Epidermal melanocyte (primary cell): ENCODE data around the gene PEX19.
"Not testable (repeated sequence)": the region's sequence is repeated elsewhere in the genome, so short reads cannot be mapped to it uniquely, and the experiment has no call there.

Experiments
- DNase-seq: peaks from one replicate; pipeline ENCODE4 v3.0.0; 2011; ENCODE audit warnings: low spot score; ENCODE audit not compliant: insufficient read length

Gene PEX19, protein sequence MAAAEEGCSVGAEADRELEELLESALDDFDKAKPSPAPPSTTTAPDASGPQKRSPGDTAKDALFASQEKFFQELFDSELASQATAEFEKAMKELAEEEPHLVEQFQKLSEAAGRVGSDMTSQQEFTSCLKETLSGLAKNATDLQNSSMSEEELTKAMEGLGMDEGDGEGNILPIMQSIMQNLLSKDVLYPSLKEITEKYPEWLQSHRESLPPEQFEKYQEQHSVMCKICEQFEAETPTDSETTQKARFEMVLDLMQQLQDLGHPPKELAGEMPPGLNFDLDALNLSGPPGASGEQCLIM

DNA sequence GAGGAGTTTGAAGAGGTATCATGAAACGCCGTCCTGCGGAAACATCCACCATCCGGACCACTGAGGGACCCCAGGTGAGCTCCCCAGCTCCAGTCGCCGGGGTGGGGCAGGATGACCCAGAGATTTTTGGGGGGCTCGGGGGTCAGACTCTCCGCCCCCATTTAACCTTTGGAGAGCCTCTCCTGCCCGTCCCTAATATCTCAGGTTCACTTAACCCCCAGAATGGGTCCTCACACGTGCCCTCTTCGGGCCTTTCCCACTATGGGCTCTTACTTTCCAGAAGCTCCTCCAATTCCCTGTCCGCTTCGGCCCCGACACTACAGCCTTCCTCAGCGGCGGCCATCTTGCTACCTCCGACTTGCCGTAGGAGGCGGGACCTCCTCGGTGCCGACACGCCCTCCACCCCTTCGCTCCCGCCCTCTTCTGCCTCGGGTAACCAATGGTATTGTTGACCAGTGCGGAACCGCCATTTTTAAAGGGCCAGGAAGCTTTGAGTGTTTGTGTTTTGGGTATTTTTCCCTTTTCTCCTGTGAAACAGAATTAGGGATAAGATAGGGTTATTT is at the start of gene PEX19:
Gene PEX19, minus strand, starts transcription at position 352 of the 563 bp plus-strand sequence. Its CDS starts 9 bp downstream, at position 343.
- peak; percentile 96 for DNase-seq

DNA sequence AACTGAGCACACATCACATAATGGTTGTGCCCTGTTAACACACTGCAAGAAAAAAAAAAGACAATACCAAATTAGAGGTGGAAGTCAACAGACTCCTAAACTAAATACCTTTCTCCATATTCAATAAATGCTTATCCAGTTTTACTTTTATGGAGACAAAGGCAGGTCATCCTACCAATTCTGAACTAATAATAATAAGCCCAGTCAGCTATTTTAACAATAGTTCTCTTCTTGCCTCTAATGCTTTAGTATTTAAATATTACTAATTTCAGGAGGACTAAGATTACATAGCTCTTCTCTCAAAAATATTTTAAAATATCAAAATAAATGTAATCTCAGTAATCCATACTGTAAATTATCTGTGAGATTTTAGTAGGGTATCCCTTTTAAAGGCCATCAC is 47.6 kb upstream of the PEX19 start:
- DNase-seq = no peak

DNA sequence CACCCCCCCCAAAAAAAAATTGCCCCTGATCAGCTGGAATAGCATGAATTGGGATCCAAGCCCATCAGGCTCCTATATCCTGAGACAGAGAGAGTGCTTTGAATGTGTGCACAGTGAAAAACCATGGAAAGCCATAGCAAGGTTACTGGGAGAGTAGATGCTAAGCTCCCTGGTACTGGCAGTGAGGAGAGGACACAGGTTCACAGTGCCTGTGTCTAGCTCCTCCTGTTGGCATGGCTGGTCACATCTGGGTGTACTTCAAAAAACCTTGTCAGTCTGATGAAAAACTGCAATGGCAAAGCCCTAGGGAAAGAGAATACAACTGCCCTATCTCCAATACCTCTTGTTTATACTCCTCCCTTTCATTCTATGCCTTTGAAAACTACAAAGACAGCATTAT is 45.2 kb upstream of the PEX19 start:
- DNase-seq = no peak

DNA sequence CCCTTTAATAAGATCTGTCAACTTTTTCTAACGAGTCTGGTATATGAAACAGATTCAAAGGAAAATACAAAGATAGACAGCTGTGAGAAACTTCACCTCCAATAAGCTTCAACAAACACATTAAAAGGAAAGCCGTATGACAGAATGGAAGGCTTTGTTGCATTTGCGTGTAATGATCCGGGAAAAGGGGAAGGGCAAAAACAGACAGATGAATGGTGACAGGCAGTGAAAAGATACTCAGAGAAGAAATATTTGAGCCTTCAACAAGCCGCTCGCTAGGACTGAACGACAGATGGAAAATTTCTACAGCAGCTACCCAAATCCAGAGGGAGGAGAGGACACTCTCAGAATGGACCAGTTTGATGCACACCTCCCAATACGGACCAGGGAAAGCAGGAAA is 43.3 kb upstream of the PEX19 start:
- DNase-seq = no peak

DNA sequence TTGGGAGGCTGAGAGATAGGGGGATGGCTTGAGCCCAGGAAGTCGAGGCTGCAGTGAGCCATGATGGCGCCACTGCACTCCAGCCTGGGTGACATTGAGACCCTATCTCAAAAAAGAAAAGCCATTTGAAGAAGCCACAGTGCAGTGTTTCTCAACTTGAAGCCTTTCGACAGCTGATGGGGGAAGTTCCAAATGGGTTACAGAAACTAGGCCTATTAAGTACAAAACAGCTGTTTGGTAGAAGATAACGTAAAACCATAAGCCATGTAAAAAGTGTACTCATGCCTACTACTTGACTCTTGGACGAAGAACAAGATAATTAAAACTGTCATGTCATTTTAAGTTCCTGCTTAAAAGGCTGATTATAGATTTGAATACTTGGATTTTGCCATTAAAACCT is 41.5 kb upstream of the PEX19 start:
- DNase-seq = no peak

DNA sequence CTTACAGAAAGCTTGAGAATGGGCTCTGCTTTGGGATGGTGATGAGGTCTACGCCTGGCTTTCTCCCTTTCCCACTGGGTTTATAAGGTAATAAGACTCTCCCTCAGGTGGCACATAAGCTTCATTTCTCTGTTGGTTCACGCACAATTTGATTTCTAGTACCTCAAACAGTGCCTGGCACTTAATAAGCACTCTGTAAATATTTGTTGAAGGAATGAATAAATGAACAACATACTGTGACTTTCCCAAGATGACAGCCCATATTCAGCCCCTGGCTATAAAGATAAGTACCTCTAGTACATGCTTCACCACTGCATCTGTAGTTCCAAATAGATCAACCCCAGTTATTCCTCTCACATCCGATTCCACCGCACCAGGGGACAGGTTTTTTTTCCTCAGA is 40.3 kb upstream of the PEX19 start:
- no peak for DNase-seq

DNA sequence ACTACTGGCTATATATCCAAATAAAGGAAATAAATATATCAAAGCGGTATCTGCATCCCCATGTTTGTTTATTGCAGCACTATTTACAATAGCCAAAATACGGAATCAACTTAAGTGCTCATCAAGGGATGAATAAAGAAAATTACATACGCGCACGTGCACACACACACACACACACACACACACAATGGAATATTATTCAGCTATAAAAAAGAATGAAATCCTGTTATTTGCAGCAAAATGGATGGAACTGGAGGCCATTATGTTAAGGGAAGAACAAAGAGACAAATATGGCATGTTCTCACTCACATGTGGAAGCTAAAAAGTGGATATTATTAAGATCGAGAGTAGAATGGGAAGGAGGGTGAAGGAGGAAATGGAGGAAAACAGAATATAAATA is 37.9 kb upstream of the PEX19 start:
- no peak for DNase-seq

DNA sequence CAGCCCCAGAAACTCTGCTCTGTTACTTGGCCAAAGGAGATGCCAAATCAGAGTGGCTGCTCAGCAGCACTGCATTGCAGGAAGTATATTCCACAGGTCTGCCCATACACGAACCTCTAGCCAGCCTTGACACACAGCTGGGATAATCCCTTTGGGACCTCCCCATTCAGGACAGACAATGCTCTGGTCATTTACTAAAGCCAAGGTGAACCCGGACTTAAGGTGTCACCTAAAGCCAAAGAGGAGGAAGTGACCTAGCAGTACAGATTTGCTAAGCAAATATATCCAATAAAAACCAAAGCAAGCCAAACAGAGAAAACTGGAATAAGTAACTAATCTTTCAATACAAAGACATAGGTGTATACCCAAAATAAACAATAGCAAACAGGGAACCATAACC is 30.4 kb upstream of the PEX19 start:
- DNase-seq = no peak

DNA sequence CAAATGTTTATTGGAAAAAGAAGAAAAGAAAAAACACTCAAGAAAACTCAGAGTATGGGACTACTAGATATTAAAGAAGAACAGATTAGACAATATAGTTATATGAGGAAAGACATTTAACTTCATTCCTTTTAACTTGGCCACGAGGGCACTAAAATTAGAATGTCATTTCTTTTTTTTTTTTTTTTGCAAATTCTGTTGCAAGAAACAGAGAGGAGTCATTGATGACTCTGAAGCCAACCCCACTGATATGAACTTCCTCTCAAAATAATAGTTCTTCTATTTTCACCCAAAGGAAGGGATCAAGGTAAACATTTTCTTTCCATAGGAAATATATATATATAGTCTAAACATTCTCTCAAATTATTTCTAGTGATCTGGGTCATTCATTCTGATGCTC is 24.6 kb upstream of the PEX19 start:
- no peak for DNase-seq

DNA sequence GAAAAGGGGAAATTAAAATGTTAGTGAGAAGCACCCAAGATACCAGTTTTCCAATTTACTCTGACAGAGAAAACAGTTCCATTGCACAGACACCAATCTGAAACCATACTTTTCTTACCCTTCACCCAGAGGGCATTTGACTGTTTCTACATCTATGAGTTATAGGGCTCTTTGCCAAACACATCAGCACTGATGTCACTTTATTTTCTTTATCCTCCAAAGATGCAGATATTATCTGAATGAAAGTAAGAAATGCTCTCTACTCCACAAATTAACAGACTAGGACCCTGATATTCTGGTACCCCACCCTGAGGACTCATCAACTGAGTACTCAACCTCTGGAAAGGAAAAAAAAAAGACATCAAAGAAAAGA is 24.2 kb upstream of the PEX19 start:
- DNase-seq = no peak

DNA sequence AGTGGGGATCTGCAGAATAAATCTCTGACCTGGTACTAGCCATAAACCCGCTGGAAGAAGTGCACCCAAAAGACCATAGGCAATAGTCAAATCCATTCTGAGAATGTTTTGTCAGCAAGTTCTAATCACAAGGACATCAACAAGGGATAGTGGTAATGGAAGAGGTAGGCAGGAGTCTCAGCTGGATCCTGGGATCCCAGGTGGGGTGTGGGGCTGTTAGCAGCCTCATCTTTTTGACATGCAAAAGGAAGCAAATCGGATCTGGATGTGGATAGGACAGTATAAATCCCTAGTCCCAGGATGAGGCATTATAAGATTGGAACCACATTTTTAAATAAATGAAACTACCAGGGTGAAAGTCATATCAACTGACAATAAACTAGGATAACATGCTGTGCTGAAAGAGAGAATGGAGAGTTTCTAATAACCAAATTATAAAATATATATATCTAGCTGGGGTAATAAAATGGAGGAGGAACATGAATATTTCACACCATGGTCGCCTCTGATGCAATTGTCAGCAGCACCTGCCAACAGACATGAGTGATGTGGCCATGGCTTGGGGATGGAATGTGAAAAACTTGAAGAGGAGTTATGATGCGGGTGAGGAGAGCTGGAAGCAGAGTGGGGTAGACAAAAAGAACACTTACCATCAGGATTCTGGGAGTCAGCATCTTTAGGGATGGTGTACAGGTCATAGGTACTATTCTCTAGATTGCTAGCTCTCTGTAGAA is 23.7 kb upstream of the PEX19 start:
- DNase-seq = no peak

DNA sequence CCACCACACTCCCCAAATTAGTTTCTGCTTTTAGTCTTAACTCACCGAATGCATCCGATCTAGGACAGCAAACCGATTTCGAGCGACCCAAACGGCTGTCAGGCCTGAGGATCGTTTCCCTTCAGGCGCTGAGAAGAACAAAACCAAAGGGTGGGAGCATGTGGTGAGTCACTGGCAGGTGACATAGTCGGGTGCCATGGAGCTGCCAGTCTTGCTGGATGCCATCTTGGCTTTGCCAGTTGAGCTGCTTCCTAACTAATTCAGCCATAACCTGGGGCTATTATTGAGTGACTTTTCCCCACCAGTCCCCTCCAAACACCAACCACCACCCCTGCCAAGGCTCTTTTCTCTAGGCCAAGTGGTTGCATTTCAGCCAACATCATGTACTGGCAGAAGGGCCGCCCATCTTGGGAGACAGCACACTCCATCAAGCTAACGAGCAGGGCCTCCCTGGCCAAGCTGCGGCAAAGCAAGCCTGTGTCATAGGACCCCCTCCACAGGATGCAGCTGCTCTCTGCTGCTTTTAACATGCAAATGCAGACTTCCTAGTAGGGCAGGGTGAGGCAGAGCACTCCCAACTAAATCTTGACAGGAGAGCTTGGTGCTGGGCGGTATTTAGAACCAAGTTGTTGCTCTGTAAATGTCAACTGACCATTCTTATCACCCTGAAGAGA is 22.3 kb upstream of the PEX19 start:
- no peak for DNase-seq

DNA sequence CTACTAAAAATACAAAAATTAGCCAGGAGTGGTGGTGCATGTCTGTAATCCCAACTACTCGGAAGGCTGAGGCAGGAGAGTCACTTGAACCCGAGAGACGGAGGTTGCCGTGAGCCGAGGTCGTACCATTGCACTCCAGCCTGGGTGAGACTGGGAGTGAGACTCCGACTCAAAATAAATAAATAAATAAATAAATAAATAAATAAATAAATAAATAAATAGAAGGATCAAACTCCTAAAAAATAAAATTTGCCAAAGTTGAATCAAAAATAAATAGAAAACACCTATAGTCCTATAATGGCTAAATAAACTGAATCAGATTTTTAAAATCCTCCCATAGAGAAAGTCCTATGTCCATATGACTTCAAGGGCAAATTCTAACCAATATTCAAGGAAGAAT is 15.2 kb upstream of the PEX19 start:
- no peak for DNase-seq

DNA sequence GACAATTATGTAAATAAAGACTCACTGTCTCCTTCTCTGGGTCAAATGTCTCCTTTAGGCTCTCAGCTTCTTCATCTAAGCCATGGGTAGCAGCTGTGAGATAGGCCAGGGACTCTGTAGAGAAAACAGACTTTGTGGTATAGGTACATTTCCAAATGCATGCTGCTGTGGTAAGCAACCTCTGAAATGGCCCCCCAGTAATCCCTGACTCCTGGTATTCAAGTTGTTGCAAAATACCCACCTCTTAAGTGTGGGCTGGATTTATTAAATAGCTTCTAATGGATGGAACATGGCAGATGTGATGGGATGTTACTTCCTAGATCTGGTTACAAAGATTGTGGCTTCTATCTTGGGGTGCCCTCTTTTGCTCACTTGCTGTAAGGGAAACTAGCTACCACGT is 11.1 kb upstream of the PEX19 start:
- DNase-seq = no peak

DNA sequence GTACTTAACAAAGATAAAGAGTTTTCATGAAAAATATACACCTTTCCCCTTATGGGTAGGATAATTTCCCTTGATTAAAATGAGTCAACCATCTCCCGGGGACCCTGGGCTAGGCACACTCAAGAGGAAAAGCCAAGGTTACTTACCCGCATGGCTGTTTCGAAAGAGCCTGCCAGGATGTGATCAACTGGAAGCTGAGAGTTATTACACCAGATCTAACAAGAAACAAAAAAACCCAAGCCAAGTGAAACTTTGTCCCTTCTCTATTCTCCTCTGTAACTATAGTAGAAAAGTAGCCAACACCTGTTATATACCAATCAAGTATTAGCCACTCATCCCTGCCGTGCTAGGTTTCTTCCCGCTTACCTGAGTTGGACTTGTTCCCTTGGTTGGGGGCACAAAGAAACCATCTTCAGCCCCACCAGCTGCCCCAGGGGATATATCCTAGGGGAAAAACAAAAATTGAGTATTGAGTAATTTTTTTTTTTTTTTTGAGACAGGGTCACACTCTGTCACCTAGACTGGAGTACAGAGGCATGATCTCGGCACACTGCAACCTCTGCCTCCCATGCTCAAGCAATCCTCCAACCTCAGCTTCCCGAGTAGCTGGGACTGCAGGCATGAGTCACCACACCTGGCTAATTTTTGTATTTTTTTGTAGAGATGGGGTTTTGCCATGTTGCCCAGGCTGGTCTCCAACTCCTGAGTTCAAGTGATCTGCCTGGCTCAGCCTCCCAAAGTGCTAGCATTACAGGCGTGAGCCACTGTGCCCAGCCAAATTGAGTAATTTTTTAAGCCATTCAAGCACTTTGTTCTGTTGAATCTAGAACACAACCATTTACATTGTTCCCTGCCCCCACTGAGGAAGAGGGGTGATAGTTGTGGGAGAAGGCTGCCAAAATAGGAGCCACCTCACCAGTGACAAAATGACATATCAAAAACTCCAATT is 8.4 kb upstream of the PEX19 start:
- no peak for DNase-seq

DNA sequence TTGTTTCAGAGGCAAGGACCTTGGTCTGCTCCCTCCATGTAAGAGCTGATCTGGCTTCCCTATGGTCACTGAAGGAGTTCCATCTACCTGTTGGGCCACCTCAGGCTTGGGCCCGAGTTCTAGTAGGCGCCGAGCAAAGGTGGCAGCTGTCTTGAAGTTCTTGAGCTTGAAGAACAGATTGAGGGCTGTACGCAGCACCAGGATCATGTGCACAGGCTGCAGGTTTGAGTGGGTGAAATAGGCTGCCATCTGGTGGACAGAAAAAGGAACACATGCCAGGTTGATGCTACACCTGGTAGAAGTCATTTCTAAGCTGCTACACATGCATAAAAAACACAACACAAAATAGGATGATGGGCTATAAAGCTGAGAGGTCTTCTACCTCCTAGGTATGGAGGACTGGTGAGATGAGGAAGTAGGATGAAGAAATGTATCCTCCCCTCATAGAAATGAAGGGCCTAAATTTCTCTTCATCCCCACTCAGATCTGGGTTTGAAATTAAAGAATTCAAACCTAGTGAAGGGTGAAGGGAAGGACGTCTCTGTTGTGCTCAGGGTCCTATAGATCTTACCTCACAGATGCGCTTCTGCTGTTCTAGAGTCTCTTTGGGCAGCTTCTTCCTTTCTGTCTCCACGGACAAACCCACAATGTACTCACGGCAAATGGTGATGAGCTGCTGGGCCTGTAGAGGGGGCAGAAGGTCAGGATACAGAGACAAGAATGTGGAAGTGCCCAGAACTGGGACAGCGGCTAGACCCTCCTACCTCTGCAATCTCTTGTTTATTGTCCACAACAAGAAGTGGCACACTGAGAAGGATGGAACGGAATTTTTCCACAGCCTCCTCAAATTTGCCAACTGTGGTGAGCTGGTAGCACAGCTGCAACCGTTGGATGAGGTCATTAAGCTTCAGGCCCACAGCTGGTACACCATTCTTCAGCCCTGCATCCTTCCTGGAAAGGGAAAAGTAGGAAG is 6.6 kb upstream of the PEX19 start:
- peak; percentile 56 for DNase-seq

DNA sequence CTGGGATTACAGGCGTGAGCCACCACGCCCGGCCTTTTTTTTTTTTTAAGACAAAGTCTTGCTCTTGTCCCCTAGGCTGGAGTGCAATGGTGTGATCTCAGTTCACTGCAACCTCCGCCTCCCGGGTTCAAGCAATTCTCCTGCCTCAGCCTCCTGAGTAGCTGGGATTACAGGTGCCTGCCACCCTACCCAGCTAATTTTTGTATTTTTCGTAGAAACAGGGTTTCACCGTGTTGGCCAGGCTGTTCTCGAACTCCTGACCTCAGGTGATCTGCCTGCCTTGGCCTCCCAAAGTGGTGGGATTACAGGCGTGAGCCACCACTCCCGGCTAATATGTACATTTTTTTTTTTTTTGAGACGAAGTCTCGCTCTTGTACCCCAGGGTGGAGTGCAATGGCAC is 2.8 kb upstream of the PEX19 start:
- not testable (repeated sequence) for DNase-seq

DNA sequence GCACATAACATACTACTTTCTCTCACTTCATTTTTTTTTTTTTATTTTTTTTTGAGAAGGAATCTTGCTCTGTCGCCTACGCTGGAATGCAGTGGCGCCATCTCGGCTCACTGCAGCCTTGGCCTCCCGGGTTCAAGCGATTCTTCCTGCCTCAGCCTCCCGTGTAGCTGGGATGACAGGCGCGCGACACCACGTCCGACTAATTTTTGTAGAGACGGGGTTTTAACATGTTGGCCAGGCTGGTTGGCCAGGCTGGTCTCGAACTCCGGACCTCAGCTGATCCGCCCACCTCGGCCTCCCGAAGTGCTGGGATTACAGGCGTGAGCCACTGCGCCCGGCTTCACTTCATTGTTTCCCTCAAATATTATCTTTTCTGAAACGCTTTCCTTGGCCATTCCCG is 573 bp upstream of the PEX19 start:
- DNase-seq = no peak

DNA sequence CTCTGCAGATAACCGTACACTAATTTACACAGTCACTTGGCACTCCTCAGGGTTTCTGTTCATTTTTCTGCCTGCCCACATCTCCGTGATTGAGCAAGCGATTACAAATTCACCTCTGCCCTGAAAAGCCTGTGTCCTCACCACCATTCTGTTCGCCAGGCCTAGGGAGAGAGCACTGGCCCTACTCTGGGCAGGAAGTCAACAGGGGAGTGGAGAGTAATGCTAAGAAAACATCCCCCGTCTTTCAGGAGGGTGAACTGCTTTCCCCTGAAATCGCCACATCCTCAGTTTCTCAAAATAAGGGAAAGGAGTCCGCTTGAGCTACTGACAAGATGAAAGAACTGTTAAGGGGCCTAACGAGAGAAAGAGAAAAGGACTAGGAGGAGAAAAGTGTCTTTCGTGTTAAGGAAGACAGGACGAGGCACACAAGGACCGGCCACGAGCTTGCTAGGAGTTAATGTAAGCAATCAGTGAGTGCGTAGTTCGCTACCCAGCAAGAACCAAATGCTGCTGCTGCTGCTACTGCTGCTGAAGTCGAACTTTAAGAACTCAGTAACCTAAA is 632 bp downstream of the PEX19 start:
- peak; percentile 30 for DNase-seq

DNA sequence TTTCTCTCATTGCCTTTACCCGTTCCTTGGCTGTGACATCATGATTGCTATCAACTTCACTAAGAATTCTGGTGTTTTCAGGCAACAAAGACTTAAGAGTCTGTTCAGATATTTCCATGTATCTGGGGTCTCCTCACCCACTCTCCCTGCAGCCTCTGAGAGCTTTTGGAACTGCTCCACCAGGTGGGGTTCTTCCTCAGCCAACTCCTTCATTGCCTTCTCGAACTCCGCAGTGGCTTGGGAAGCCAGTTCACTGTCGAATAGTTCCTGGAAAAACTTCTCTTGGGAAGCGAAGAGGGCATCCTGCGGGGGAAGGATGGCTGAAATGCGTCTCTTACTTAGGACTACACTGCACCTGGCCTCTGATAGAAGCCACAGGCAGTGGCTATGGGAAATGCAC is 2.1 kb downstream of the PEX19 start:
- no peak for DNase-seq
